GM19239 (cell line): ENCODE results near the gene ENOX2.

Experiments
- DNase-seq: peaks from one replicate; pipeline ENCODE4 v3.0.0; 2011; ENCODE audit warnings: low spot score; ENCODE audit not compliant: insufficient read length
- FAIRE-seq: peaks from 2 replicates; lab custom pipeline; 2011; peaks lifted over from hg19 to GRCh38; lab: Jason Lieb, UNC

The ENOX2 gene

GRCh38 chrX:130575831-130576389 lies 327.1 kb downstream of the ENOX2 start:
- peak; percentile 82 for FAIRE-seq
- DNase-seq: peak; percentile 10
